HG03460 (cell line): Measurements from ENCODE around the gene PGK1.
A peak's percentile ranks its signal among the peaks of the same experiment; 100 is the strongest.
"Not testable (repeated sequence)": the region's sequence is repeated elsewhere in the genome, so short reads cannot be mapped to it uniquely, and the experiment has no call there.

Source experiments
- ATAC-seq: cut with Tn5 transposase; IDR thresholded peaks from one replicate; pipeline ENCODE4 v1.9.1; 2021; ENCODE audit not compliant: unreplicated experiment

PGK1 gene

DNA sequence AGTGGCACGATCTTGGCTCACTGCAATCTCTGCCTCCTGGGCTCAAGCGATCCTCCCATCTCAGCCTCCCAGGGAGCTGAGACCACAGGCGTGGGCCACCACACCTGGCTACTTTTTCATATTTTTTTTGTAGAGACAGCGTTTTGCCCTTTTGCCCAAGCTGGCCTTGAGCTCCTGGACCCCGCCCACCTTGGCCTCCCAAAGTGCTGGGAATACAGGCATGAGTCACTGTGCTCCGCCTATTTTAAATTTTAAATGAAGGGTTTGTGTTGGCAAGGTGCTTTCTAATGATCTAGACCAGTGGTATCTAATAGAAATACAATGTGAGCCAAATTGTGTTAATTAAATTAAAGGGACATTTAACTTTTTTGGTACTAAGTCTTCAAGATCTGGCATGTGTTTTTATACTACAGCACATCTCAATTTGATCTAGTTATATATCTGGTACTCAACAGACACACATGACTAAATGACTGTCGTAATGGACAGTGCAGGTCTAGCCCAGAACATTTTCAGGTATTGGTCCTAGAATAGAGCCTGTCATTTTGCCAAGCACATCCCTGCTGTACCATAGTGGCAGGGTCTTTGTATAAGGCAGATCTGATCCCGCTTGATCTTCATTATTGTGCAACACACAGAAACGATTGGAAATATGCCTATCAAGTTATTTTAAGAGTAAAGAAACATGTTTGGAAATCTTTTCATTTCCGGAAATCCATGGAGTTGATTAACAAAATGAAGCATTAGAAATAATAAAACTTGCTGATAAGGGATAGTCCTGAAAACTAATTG, 7.3 kb downstream of the PGK1 start:
- ATAC-seq, result no peak

- no peak for ATAC-seq
Measured at GRCh38 chrX:78116365-78116764, 12.3 kb downstream of the PGK1 start.

GRCh38 chrX:78116766-78117165, 12.7 kb downstream of the PGK1 start:
- no peak for ATAC-seq

DNA sequence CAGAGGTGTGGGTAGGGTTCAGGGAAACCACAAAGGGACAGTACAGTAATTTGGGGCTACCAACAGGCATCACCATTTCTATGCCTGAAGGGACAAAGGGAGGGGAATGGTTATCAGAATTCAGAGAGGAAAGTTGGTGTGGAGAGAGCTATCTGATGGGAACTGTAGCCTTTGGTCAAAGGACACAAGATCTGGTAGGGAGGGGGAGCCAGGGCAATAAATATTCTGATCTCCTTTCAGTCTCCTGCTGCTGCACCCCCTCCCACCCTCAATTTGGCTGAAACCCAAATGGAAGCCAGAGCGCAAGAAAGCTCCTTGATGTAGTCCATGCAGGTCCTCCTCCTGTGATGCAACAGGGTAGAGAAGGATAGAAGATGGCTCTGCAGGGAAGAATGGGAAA, 14.6 kb downstream of the PGK1 start:
- no peak for ATAC-seq

GRCh38 chrX:78119521-78120227, 15.6 kb downstream of the PGK1 start:
- ATAC-seq, result no peak

DNA sequence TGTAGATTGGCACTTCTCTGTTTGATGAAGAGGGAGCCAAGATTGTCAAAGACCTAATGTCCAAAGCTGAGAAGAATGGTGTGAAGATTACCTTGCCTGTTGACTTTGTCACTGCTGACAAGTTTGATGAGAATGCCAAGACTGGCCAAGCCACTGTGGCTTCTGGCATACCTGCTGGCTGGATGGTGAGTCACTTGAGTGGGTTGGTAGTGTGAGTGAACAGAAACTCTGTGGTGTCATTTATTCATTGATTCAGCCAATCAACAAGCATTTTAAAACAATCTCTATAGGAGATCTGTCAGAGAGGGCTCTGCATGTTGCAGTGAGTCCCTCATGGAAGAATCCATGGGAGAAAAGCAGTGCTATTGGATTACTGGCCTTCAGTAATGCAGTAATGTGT, 19.1 kb downstream of the PGK1 start:
- no peak for ATAC-seq

DNA sequence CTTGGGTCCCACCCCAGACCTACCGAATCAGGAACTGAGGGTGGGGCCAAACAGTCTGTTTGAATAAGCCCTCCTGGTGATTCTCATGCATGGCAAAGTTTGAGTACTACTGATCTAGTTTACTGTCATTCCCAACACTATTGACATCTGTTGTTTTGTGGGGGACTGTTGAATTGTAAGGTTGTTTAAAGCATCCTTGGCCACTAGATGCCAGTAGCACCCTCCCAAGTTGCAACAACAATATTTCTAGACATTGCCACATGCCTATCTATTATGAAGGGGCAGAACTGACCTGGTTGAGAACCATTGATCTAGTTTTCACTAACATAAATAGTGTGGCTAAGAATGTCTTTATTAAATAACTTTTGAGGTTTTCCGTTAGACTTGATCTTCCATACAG, 20.3 kb downstream of the PGK1 start:
- no peak for ATAC-seq

DNA sequence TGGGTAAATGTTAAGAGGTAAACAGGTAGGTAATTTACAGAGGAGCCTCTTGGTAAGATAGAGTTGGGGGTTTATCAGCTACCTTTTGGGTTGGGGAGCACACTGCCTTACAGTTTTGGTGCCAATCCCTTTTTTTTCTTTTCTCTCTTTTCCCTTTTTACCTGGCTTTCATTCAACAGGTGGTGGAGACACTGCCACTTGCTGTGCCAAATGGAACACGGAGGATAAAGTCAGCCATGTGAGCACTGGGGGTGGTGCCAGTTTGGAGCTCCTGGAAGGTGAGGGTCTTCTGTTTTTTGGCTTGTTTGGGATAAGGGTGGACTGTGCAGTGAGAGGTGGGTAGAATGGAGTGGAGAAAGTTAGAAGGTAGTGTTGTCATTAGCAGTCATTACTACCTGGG, 21.1 kb downstream of the PGK1 start:
- ATAC-seq, result no peak

GRCh38 chrX:78125781-78126180, 21.7 kb downstream of the PGK1 start:
- not testable (repeated sequence) for ATAC-seq

DNA sequence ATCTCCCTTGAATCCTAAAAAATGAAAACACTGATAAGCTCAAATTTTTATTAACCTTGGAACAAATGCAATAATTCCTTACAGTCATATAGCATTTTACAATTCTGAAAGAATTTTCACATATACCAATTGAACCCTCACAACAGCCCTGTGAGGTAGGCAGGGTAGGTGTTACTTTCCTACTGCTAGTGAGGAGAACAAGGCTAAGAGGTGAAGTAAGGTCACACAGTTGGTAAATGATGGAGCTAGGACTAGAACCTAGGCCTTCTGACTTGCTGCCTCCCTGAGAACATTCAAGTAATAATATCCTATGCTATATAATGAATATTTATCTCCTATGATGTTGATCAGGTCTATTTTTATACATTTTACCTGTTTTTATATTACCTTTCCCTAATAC, 25.7 kb downstream of the PGK1 start:
- no peak for ATAC-seq

GRCh38 chrX:78130396-78130795, 26.3 kb downstream of the PGK1 start:
- no peak for ATAC-seq

DNA sequence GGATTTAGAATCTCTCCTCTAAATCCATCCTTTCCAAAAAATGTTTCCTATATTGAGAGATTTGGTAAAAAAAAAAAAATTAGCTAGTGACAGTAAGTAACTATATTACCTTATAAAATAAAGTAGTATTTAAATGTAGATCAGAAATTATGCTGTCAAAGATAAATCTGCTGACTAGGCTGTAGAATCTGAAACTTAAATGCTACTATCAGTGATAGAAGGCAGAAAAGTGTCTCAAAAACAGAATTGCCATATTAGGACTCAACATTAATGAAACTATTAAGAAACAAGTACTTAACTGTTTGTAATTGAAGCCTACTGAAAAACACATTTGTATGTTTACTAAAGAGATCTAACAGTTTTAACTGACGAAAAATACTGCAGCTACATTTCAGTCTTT, 27.1 kb downstream of the PGK1 start:
- no peak for ATAC-seq

GRCh38 chrX:78133238-78133960, 29.4 kb downstream of the PGK1 start:
- no peak for ATAC-seq

- peak; percentile 97 for ATAC-seq
Measured at GRCh38 chrX:78139160-78140123, 35.4 kb downstream of the PGK1 start, which contains the start of gene TAF9B. Gene TAF9B (minus strand): TSS chrX:78139650. CDS start chrX:78139611, 39 bp downstream.

DNA sequence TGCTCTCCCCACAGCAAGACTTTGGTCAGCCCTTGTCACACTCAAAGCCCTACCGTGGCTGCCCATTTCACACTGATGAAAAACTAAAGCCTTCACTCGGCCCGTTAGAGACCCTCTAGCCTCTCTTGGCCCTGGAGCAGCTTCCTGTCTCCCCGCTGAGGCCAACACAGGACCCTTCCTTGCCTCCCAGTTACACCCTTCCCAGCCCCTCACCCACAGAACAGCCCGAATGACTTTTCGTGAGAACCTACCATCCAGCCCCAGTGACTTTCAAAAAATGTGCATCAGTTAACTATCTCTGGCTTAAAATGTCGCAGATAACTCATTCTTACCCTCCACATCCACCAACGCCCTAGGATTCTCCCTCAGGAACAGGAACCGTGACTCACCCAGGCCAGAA, 36.2 kb downstream of the PGK1 start:
- no peak for ATAC-seq

DNA sequence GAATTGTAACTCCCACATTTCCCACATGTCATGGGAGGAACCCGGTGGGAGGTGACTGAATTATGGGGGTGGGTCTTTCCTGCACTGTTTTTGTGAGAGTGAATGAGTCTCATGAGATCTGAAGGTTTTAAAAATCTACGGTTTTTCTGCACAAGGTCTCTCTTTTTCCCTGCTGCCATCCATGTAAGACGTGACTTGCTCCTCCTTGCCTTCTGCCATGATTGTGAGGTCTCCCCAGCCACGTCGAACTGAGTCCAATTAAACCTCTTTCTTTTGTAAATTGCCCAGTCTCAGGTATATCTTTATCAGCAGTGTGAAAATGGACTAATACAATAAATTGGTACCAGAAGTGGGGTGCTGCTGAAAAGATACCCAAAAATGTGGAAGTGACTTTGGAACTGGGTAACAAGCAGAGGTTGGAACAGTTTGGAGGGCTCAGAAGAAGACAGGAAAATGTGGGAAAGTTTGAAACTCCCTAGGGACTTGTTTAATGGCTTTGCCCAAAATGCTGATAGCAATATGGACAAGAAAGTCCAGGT, 43.0 kb downstream of the PGK1 start:
- not testable (repeated sequence) for ATAC-seq

DNA sequence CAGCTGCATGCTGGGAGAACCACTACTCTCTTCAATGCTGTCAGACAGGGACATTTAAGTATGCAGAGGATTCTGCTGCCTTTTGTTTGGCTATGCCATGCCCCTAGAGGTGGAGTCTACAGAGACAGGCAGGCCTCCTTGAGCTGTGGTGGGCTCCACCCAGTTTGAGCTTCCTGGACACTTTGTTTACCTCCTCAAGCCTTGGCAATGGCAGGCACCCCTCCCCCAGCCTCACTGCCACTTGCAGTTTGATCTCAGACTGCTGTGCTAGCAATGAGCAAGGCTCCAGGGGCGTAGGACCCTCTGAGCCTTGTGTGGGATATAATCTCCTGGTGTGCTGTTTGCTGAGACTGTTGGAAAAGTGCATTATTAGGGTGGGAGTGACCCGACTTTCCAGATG, 53.3 kb downstream of the PGK1 start:
- ATAC-seq, result not testable (repeated sequence)

DNA sequence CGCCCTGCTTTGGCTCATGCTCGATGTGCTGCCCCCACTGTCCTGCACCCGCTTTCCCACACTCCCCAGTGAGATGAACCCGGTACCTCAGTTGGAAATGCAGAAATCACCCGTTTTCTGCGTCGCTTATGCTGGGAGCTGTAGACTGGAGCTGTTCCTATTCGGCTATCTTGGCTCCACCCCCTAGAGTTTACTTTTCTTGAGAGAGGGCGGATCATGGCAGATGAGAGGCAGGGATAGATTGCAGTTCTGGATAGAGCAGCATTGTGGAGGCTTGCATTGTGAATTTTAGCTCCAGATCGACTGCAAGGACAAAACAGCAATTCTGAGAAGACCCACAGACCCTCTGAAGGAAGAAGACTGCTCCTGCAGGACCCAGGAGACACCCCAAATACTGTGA, 53.8 kb downstream of the PGK1 start:
- ATAC-seq, result not testable (repeated sequence)

GRCh38 chrX:78160711-78161110, 56.7 kb downstream of the PGK1 start:
- ATAC-seq, result not testable (repeated sequence)

- not testable (repeated sequence) for ATAC-seq
Measured at GRCh38 chrX:78163175-78163574, 59.1 kb downstream of the PGK1 start.
